Gastroesophageal sphincter (tissue), 3 donors: Measurements from ENCODE around the gene REPIN1.

ENCODE experiments used
- POLR2AphosphoS5 ChIP-seq: sonication (generic); formaldehyde crosslinking; IDR thresholded peaks from one replicate; pipeline ENCODE4 v1.6.1; 2017; ENCODE audit warnings: antibody characterized with exemption
- TF ChIP-seq, protein P1 (sequence below), 4 experiments: fragments of 200-600 bp in 2 of 4; fragments of 450-650 bp in 2 of 4; sonication (generic) in 1 of 4; IDR thresholded peaks; one replicate each; pipeline ENCODE4 v1.5.1; 2017 to 2019; ENCODE audit warnings: antibody characterized with exemption in 4 of 4, mild to moderate bottlenecking in 2 of 4, moderate library complexity in 2 of 4

DNA sequence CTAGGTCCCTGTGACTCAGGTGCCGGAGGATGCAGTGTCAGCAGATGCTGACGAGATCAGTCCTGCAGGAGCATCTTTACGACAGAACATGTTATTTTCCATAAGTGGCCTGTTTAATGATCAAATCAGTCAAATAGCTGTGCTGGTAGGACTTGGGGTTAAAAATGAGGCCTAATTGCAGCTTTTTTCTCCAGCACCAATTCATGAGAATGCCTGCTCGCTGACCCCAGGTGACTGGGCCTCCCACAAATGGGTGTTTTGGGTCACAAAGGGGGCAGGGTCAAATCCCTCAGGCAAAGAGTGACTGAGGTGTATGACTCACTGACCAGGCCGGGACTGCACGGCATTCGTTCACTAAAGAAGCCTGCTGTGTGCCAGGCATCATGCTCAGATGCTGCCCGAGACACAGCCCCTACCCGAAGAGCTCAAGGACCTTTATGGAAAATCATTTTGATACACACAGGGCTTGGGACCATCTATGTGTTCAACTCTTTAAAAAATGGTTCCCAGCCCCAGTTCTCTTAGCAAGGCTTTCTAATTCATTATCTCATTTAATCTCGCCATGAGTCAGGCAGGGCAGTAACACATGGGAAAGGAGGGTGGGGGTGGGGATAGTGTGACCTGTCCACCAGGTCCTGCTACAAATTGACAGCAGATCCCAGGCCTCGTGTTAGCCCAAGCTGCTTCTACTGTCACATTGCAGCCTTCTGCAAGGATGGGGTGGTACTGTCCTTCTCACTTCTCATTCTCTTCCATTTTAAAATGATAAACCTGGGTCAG lies 31.6 kb downstream of the REPIN1 start:
- TF ChIP-seq, protein P1, sequence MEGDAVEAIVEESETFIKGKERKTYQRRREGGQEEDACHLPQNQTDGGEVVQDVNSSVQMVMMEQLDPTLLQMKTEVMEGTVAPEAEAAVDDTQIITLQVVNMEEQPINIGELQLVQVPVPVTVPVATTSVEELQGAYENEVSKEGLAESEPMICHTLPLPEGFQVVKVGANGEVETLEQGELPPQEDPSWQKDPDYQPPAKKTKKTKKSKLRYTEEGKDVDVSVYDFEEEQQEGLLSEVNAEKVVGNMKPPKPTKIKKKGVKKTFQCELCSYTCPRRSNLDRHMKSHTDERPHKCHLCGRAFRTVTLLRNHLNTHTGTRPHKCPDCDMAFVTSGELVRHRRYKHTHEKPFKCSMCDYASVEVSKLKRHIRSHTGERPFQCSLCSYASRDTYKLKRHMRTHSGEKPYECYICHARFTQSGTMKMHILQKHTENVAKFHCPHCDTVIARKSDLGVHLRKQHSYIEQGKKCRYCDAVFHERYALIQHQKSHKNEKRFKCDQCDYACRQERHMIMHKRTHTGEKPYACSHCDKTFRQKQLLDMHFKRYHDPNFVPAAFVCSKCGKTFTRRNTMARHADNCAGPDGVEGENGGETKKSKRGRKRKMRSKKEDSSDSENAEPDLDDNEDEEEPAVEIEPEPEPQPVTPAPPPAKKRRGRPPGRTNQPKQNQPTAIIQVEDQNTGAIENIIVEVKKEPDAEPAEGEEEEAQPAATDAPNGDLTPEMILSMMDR (IDR thresholded peaks at IDR 0.05): no peak
- no peak for TF ChIP-seq POLR2AphosphoS5
